T-helper 1 cell (primary cell): ENCODE data around the gene TNRC6B.

Experiments
- DNase-seq, 5 donors: peaks; one replicate each; pipeline ENCODE4 v3.0.0-alpha.2; 2012 to 2020

The TNRC6B gene

GRCh38 chr22:40240686-40241085 is 63.0 kb downstream of the TNRC6B start:
- peak in 2 of 5 donors; percentile 21 to 22 for DNase-seq

GRCh38 chr22:40241200-40241763 is 63.6 kb downstream of the TNRC6B start:
- DNase-seq = peak in 1 of 5 donors; percentile 38

DNA sequence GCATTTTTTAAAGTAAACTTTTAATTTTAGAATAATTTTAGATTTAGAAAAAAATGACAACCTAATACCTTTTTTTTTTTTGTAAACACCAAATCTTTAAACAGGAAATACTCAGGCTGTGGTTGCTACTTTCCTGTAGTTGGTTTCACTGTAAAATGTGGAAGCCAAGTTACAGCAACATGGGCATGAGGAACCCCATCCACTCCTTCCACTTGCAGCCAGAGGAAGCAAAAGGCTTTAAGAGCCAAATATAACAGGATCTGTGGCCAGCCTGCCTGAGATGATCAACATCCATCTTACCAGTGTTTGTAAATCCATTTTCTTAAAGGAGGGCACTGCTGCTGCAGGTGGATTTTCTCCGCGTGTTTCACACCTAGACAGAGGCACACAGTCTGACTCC is 66.2 kb downstream of the TNRC6B start:
- DNase-seq = peak in 1 of 5 donors; percentile 40

DNA sequence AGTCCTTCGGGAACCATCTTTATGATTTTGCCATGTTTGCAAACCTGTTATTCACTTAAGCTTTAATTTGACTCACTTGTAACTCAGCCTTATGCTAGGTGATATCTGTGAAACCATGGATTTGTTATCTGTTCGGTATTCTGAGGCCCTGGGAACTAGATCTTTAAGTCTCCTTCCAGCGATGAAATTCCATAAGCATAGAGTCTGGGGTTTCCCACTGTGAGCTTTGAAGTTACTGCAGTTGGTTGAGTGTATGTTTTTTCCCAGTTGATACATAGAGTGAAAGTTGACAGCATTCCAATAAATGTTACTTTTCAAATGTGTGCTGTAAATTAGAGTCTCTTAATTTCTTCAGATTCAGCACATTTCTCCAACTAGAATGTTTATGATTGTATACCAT is 66.9 kb downstream of the TNRC6B start:
- no peak for DNase-seq

DNA sequence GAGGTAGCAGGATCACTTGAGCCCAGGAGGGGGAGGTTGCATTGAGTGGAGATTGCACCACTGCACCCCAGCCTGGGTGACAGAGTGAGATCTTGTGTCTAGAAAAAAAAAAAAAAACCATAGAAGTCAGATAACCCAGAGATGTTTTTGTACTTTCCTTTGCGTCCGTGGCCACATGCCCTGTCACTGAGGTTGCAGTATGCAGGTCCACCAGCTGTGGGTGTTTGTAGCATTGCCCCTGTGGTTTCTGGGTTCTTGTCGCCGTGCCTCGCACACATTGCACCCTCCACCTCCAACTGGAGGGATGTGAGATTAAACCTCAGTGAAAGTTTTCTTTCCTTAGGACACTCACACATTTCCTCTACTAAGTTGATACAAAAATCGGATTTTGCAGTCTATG is 70.3 kb downstream of the TNRC6B start:
- peak; percentile 21 to 66 (median 36) for DNase-seq

DNA sequence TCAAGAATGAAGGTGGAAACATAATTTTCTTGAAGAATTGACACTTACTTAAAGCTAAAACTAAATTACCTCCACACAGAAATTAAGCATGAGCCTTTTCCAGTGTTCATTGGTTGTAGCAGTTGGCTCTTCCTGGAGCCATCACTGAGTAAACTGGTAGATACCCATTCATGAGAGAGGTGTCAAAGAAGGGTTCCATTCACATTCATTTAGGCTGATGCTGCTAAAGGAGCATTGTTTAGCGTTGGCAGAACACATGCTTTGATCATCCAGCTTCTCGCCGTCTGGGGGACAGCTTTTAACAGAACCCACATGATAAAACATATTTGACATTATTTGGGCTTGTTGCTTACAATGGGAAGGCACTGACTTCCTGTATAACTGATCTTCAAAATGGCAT is 71.6 kb downstream of the TNRC6B start:
- DNase-seq = no peak

GRCh38 chr22:40250608-40251007 is 72.9 kb downstream of the TNRC6B start:
- DNase-seq = peak in 1 of 5 donors; percentile 55

DNA sequence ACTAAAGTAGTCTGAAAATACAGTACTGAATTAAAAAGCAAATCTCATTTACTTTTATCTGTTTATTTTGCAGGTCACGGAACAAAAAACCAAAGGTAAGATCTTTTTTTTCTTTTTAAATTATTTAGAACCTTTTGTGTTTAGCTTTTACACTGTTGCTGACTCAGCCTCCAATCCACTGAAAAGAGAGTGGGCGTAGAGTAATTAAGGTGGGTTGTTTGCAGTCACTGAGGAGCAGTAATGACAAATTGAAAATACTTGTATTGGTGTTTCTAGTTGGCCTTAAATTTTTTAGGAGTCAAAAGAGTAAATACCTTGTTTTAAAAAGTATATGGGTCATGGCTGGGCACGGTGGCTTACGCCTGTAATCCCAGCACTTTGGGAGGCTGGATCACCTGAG is 73.4 kb downstream of the TNRC6B start:
- no peak for DNase-seq

- no peak for DNase-seq
Measured at GRCh38 chr22:40252146-40252545, 74.4 kb downstream of the TNRC6B start.

- no peak for DNase-seq
Measured at GRCh38 chr22:40256516-40256915, 78.8 kb downstream of the TNRC6B start.

DNA sequence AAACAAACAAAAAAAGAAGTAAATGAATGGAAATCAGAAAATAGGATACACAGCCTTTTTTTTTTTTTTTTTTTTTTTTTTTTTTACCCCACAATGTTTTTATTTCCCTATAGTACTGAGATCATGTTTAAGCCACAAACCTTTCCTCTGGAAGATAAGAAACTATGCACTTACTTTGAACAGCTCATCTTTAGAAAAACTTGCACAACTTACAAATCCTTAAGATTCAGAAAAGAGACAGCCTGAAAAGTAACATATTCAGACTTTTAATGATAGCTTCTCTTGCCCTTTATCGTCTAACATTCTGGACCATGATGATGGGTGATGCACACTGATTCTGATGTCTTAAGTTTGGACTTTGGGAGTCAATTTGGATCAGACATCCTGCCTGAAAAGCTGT is 80.3 kb downstream of the TNRC6B start:
- DNase-seq = no peak

DNA sequence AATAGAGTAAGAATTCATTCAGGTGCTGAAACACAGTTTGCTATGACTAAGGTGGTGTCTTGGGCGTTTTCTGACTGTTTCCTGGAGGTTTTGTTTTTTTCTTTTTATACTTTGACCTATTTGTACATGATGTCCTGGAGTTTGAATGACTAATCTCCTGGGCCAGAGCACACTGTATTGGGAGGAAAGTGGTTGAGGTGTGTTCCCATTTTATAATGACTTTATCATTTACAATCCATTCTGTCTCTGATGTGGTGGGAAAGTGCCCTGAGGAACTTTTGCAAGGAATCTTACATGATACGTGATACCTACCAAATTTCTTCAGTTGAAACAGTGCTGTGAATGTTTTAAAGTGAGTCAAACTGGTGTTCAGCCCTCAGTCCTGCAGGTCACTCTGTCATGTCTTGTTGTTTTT is 80.8 kb downstream of the TNRC6B start:
- peak in 1 of 5 donors; percentile 45 for DNase-seq

GRCh38 chr22:40261783-40262182 is 84.1 kb downstream of the TNRC6B start:
- DNase-seq = no peak

DNA sequence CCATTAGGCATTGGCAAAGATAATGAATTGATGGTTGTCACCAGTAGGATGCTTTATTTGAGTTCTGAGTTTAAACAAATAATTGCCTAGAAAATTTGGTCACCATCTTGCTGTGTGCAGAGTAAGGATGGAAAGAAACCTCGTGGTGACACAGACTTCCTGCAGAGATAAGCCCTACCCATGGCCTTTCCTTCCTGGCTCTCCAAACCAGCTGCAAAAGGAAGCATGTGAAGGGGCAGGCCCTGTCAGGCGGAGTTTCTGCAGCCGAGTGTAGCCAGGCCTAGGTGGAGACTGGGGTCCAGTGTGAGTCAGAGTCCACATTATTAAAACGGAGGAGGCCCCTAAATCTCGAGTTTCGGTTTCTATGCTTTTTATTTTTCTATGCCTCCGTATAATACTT is 85.5 kb downstream of the TNRC6B start:
- DNase-seq = no peak

- DNase-seq = peak in 1 of 5 donors; percentile 32
Measured at GRCh38 chr22:40265783-40266182, 88.1 kb downstream of the TNRC6B start.

DNA sequence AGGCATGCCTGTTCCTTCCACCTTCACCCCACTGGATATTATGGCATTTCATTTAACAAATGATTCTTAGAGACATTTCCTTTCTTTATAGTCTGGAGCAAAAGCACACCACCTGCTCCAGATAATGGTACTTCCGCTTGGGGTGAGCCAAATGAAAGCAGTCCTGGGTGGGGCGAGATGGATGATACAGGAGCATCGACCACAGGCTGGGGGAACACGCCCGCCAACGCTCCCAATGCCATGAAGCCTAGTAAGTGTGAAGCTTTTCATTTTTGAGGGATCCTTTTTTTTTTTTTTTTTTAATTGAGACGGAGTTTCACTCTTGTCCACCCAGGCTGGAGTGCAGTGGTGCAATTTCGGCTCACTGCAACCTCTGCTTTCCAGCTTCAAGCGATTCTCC is 92.3 kb downstream of the TNRC6B start:
- DNase-seq = no peak

DNA sequence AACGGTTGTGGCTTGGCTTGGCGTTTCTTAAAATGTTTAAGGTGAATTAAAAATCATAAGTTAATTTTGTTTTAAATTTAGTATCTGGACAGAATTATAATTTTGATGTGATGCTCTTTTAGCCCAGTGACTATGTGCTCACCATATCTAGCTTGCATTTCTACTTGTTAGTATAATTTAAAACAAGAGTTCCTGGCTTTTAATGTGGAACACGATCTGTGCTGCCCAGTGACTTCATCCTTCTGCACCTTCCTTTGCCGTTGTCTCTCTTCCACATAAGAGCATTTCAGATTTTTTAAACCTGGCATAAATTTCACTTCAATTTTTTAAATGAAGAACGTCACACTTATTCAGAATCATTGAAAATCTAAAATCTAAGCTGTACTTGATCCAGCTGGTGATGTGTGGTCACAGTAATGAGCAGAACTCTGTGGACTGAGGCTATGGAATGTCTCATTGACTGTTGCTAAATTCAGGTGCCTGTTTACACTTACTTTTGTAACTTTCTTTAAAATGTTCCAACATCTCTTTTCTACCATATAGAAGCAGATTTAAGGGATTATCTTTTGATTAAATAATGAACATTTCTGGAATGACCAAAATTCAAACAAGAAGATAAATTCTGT is 93.1 kb downstream of the TNRC6B start:
- DNase-seq = no peak

GRCh38 chr22:40271440-40271839 is 93.7 kb downstream of the TNRC6B start:
- DNase-seq = no peak

GRCh38 chr22:40273319-40273718 is 95.6 kb downstream of the TNRC6B start:
- no peak for DNase-seq

DNA sequence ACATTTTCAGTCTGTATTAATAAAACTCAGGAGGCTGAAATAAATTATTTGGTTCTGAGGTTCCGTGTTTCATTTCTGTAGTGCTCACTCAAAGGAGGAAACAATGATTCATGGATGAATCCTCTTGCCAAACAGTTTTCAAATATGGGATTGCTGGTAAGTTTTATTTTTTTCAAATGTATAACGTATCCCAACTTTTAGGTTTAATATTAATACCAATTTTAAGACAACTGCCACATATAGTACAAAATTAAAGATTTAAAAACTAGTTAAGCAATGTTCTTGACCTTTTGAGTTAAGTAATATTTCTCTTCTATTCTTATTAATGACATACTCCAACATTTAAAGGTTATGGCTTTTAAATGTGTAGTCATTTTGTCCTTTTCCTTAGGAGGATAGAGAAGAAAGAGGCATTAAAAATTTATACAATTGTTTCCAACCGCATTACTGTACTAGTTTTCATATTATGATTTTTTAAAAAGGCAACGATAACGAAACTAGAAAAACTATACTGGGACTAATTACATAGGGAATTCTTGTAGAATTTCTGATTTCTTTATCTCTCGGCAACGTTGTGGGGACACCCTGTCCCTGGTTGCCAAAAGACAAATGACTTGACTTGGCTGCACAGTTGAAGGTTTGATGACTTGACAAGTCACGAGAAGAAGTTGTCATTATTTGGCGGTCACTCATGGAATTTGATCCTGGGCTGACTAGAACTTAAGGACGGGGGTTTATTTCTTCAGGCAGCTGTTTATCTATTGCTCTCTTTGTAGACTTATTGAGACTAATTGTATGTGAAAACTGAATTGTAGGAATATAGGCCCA is 99.5 kb downstream of the TNRC6B start:
- no peak for DNase-seq

- no peak for DNase-seq
Measured at GRCh38 chr22:40279017-40279416, 101.3 kb downstream of the TNRC6B start.

DNA sequence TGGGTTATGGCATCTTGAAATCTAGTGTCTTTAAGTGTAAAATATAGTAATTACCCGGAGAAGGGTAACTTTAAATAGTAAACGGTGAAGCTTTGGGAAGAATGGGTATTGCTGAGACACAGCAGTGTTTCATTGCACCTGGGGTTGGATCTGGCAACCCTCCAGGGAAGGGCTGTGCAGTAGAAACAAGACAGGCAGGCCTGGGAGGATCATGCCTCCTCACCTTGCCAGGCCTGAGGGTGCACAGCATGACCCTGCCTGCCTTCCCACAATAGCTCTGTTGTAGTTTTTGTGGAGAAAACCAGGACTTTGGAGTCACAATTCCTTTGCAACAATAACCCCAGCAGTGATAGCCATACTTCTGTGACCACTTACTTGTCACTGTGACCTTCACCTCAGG is 104.0 kb downstream of the TNRC6B start:
- DNase-seq = no peak

GRCh38 chr22:40285513-40285912 is 107.8 kb downstream of the TNRC6B start:
- peak in 1 of 5 donors; percentile 60 for DNase-seq

GRCh38 chr22:40289991-40290459 is 112.3 kb downstream of the TNRC6B start:
- peak; percentile 43 to 77 (median 64) for DNase-seq
